Measurements from ENCODE around the gene PIGN. TPM values are rescaled to one million over a fixed set of nuclear protein-coding genes. Genes with fewer than 3 reads are reported as not detected.
A peak's percentile ranks its signal among the peaks of the same experiment; 100 is the strongest.

The PIGN gene
- total RNA-seq, 2 donors from 2014 or later, result 38.2 to 48.8 TPM

DNA sequence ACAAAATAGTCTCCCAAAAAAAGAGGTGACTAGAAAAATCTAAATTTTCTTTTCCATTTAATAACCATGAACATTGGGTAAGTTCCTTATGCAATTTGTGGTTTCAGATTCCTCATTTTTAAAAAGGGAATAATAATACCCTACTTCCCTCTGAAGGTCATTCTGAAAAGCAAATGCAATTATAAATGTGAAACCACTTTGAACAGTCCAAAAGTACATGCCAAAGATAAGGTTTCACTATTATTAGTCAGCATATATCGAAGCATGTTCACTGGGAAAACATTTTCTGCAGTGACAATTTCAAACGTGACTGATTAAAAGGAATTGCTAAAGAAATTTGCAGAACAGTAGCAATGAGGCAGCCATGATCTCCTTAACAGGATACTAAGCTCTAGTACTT is 193.9 kb downstream of the PIGN start:
- WGBS, 2 experiments (ENCODE audit: insufficient coverage in 1 of 2, insufficient read length in 1 of 2), result 92 to 94% methylated on average over 2 of the region's 2 CpGs
- Histone ChIP-seq H3K36me3 (ENCODE audit: control insufficient read depth, insufficient read depth, low read length) (no peaks in the 10 kb centered on the region), H3K27me3 (ENCODE audit: control insufficient read depth, insufficient read depth, low read length, poor library complexity, severe bottlenecking) (no peaks in the 10 kb centered on the region), H3K27ac (ENCODE audit: low read depth, low read length) (no peak overlapping the region), H3K4me3 (ENCODE audit: low read length) (no peak overlapping the region), H3K9me3 (ENCODE audit: control insufficient read depth, low read length) (no peaks in the 10 kb centered on the region), H3K9ac (ENCODE audit: extremely low read depth, low read length, poor library complexity, severe bottlenecking) (no peak overlapping the region), H3K4me1 (ENCODE audit: control insufficient read depth, insufficient read depth, low read length) (no peaks in the 10 kb centered on the region)
- Mint-ChIP-seq H3K27me3 (ENCODE audit: insufficient read depth) (no peaks in the 10 kb centered on the region), H3K27ac (no peak overlapping the region), H3K4me1 (peaks cover 2% of the 10 kb centered on the region), H3K36me3 (ENCODE audit: low read depth) (no peaks in the 10 kb centered on the region), H3K4me3 (no peak overlapping the region), H3K9me3 (no peaks in the 10 kb centered on the region)
- DNase-seq, result no peak
- TF ChIP-seq CTCF (conservative IDR thresholded peaks at IDR 0.05), result no peak

DNA sequence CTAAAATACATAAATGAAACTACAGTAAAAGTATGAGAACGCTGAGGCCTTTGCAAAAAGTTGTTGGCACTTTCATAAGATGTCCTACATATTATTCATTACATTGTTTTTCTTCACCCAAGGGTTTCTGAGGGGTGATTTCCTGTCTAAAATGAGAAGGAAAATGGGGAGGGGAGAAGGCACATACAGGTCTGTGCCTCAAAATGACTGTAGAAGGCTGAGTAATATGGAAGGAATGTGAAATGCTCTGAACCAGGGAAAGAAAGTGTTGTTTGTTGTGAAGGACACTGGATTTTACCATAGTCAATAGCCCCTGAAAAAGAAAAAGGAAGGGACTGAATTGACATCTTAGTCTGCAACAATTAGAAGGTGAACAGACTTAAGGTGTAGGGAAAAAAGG is 194.6 kb downstream of the PIGN start:
- Mint-ChIP-seq H3K4me3 (no peak overlapping the region), H3K36me3 (ENCODE audit: low read depth) (no peaks in the 10 kb centered on the region), H3K27ac (peak overlapping the region; percentile 8), H3K4me1 (peaks cover 2% of the 10 kb centered on the region), H3K27me3 (ENCODE audit: insufficient read depth) (no peaks in the 10 kb centered on the region), H3K9me3 (no peaks in the 10 kb centered on the region)
- TF ChIP-seq CTCF (conservative IDR thresholded peaks at IDR 0.05), result no peak
- Histone ChIP-seq H3K27ac (ENCODE audit: low read depth, low read length) (no peak overlapping the region), H3K4me1 (ENCODE audit: control insufficient read depth, insufficient read depth, low read length) (no peaks in the 10 kb centered on the region), H3K9me3 (ENCODE audit: control insufficient read depth, low read length) (no peaks in the 10 kb centered on the region), H3K27me3 (ENCODE audit: control insufficient read depth, insufficient read depth, low read length, poor library complexity, severe bottlenecking) (no peaks in the 10 kb centered on the region), H3K4me3 (ENCODE audit: low read length) (no peak overlapping the region), H3K9ac (ENCODE audit: extremely low read depth, low read length, poor library complexity, severe bottlenecking) (no peak overlapping the region), H3K36me3 (ENCODE audit: control insufficient read depth, insufficient read depth, low read length) (no peaks in the 10 kb centered on the region)
- WGBS, 2 experiments (ENCODE audit: insufficient coverage in 1 of 2, insufficient read length in 1 of 2), result 60% methylated on average over 1 of the region's 1 CpG; no CpG with 5 or more reads in 1 of the 2 experiments
- DNase-seq, result no peak

DNA sequence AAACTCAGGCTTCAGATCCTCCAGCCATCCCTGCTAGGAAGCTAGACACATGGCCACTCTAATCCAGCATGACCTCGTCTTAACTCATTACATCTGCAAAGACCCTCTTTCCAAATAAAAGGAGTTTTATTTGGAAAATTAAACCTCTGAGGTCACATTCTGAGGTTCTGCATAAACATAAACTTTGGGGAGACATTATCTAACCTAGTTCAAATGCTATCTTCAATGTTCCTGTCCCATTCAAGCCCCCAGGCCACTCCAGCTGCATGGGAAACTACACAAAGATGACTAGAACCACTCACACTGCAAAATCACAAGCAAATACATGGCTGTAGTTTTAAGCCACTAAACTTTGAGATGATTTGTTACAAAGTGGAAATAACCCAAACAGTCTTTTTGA is 195.0 kb downstream of the PIGN start:
- no peaks in the 10 kb centered on the region for H3K9me3 Mint-ChIP-seq
- Histone ChIP-seq H3K9me3 (ENCODE audit: control insufficient read depth, low read length) (no peaks in the 10 kb centered on the region), H3K27ac (ENCODE audit: low read depth, low read length) (no peak overlapping the region), H3K4me1 (ENCODE audit: control insufficient read depth, insufficient read depth, low read length) (no peaks in the 10 kb centered on the region), H3K4me3 (ENCODE audit: low read length) (no peak overlapping the region), H3K27me3 (ENCODE audit: control insufficient read depth, insufficient read depth, low read length, poor library complexity, severe bottlenecking) (no peaks in the 10 kb centered on the region), H3K9ac (ENCODE audit: extremely low read depth, low read length, poor library complexity, severe bottlenecking) (no peak overlapping the region), H3K36me3 (ENCODE audit: control insufficient read depth, insufficient read depth, low read length) (no peaks in the 10 kb centered on the region)
- H3K27me3 Mint-ChIP-seq (ENCODE audit: insufficient read depth), result no peaks in the 10 kb centered on the region
- WGBS, 2 experiments (ENCODE audit: insufficient coverage in 1 of 2, insufficient read length in 1 of 2), result 86% methylated on average over 1 of the region's 1 CpG; no CpG with 5 or more reads in 1 of the 2 experiments
- no peak for DNase-seq
- H3K27ac Mint-ChIP-seq, result no peak overlapping the region
- H3K4me1 Mint-ChIP-seq, result peaks cover 2% of the 10 kb centered on the region
- no peaks in the 10 kb centered on the region for H3K36me3 Mint-ChIP-seq (ENCODE audit: low read depth)
- no peak overlapping the region for H3K4me3 Mint-ChIP-seq
- TF ChIP-seq CTCF (conservative IDR thresholded peaks at IDR 0.05), result no peak

All from endodermal cell (in vitro differentiated cells).